Tibial artery (tissue), 4 donors: ENCODE data around the gene FCER2.

Experiments used
- DNase-seq, 2 donors: peaks; one replicate each; pipeline ENCODE4 v3.0.0-alpha.2; 2019
- H3K27ac ChIP-seq, 2 donors: fragments of 200-600 bp; sonication (generic) in 1 of 2; 1 replicate in 1 of 2; 2 replicates in 1 of 2; pipeline ENCODE4 v1.5.1; 2018 to 2019; ENCODE audit warnings: mild to moderate bottlenecking in 1 of 2
- H3K27me3 ChIP-seq, 2 donors: fragments of 200-600 bp; sonication (generic) in 1 of 2; one replicate each; pipeline versions ENCODE4 v1.5.1 to v1.6.0; 2016 to 2019
- H3K36me3 ChIP-seq, 3 donors: fragments of 200-600 bp; sonication (generic) in 2 of 3; one replicate each; pipeline ENCODE4 v1.5.1; 2016 to 2019; ENCODE audit warnings: mild to moderate bottlenecking in 2 of 3
- H3K4me1 ChIP-seq, 4 donors: fragments of 200-600 bp; sonication (generic) in 2 of 4; 1 replicate in 3 of 4; 2 replicates in 1 of 4; pipeline ENCODE4 v1.5.1; 2016 to 2019
- H3K4me3 ChIP-seq, 2 donors: fragments of 200-600 bp; sonication (generic) in 1 of 2; 1 replicate in 1 of 2; 2 replicates in 1 of 2; pipeline ENCODE4 v1.5.1; 2018 to 2019; ENCODE audit warnings: mild to moderate bottlenecking in 2 of 2
- H3K9me3 ChIP-seq, 3 donors: fragments of 200-600 bp; sonication (generic) in 1 of 3; one replicate each; pipeline ENCODE4 v1.5.1; 2016 to 2019
- CTCF ChIP-seq, 2 experiments: fragments of 200-600 bp in 1 of 2; fragments of 450-650 bp in 1 of 2; IDR thresholded peaks; one replicate each; pipeline ENCODE4 v1.5.1; 2017 to 2019; ENCODE audit warnings: antibody characterized with exemption in 2 of 2, mild to moderate bottlenecking in 1 of 2, moderate library complexity in 1 of 2
- intact Hi-C: fragments of 100-400 bp; cut with DNase I; formaldehyde crosslinking; loops from one replicate; pipeline ENCODE4 v1.15.0; 2023; ENCODE audit warnings: low total_unique reads

The FCER2 gene

GRCh38 chr19:7638802-7639465 lies 63.0 kb downstream of the FCER2 start:
- intact Hi-C loops = no loop called here
- Histone ChIP-seq H3K9me3 (no peaks in the 10 kb centered on the region), H3K36me3 (peaks cover 0 to 5% (median 0%) of the 10 kb centered on the region in 3 donors), H3K27ac (no peak overlapping the region), H3K4me1 (peaks cover 0 to 11% (median 1%) of the 10 kb centered on the region in 4 donors), H3K27me3 (peaks cover 0 to 58% of the 10 kb centered on the region in 2 donors), H3K4me3 (no peak overlapping the region)
- no peak for TF ChIP-seq CTCF (IDR thresholded peaks at IDR 0.05)
- no peak for DNase-seq
